Upper lobe of left lung (tissue), 6 donors: ENCODE data around the gene ADK. TPM values are rescaled to one million over a fixed set of nuclear protein-coding genes. Genes with fewer than 3 reads are reported as not detected.

Source experiments
- ATAC-seq, 2 donors: fragments of 200-7000 bp; cut with Tn5 transposase; one replicate each; pipeline ENCODE4 v1.9.1; 2022; ENCODE audit warnings: mild to moderate bottlenecking in 2 of 2, moderate library complexity in 2 of 2; ENCODE audit not compliant: low FRiP score in 2 of 2
- DNase-seq, 2 donors: peaks; one replicate each; pipeline ENCODE4 v3.0.0-alpha.2; 2019 to 2020
- H3K27ac ChIP-seq, 4 donors: fragments of 200-600 bp; sonication (generic); one replicate each; pipeline ENCODE4 v1.5.1; 2016 to 2019
- H3K27me3 ChIP-seq, 4 donors: fragments of 200-600 bp; sonication (generic); one replicate each; pipeline ENCODE4 v1.5.1; 2017 to 2019
- H3K36me3 ChIP-seq, 4 donors: fragments of 200-600 bp; sonication (generic); one replicate each; pipeline ENCODE4 v1.5.1; 2016 to 2019
- H3K4me1 ChIP-seq, 4 donors: fragments of 200-600 bp; sonication (generic); one replicate each; pipeline ENCODE4 v1.5.1; 2018 to 2019
- H3K4me3 ChIP-seq, 4 donors: fragments of 200-600 bp; sonication (generic); one replicate each; pipeline ENCODE4 v1.5.1; 2017 to 2019; ENCODE audit warnings: mild to moderate bottlenecking in 2 of 4, moderate library complexity in 1 of 4
- H3K9me3 ChIP-seq, 4 donors: fragments of 200-600 bp; sonication (generic); one replicate each; pipeline ENCODE4 v1.5.1; 2018 to 2019
- EP300 ChIP-seq, 4 donors: sonication (generic); formaldehyde crosslinking; IDR thresholded peaks; one replicate each; pipeline ENCODE4 v1.5.1; 2017; ENCODE audit warnings: antibody characterized with exemption in 4 of 4, control low read depth in 2 of 4
- POLR2A ChIP-seq, 4 donors: fragments of 450-650 bp; IDR thresholded peaks; one replicate each; pipeline ENCODE4 v1.5.1; 2016 to 2017; ENCODE audit warnings: antibody characterized with exemption in 4 of 4, mild to moderate bottlenecking in 2 of 4
- POLR2AphosphoS5 ChIP-seq, 2 donors: sonication (generic); formaldehyde crosslinking; IDR thresholded peaks; one replicate each; pipeline ENCODE4 v1.5.1; 2017; ENCODE audit warnings: antibody characterized with exemption in 2 of 2
- WGBS, 2 donors: methylation state at CpG; one replicate each; pipeline ENCODE4 v1.1.5; 2017 to 2018; 5-methylcytosine and 5-hydroxymethylcytosine counted together
- total RNA-seq, 6 donors: library from RNA; depleted of rRNA in 4 of 6; stranded (reverse); fragments of >200 nt in 4 of 6; gene quantifications; one replicate each; pipeline versions ENCODE4 v1.1.0 to v1.2.1, GENCODE V29; 2016 to 2021
- TF ChIP-seq, protein P1 (sequence below), 6 experiments: fragments of 450-650 bp in 4 of 6; fragments of 200-600 bp in 2 of 6; sonication (generic) in 2 of 6; IDR thresholded peaks; one replicate each; pipeline ENCODE4 v1.5.1; 2016 to 2019; ENCODE audit warnings: antibody characterized with exemption in 6 of 6
- donor health status: DM: no; HTN: no; CAD: no; lungs with moderate emphysema.
- donor health status: DM: no; HTN: yes; CAD: no; lungs with severe emphysema.

ADK gene
- total RNA-seq, 6 donors from 2014 or later: 27.9 to 123 (median 48.1) TPM

DNA sequence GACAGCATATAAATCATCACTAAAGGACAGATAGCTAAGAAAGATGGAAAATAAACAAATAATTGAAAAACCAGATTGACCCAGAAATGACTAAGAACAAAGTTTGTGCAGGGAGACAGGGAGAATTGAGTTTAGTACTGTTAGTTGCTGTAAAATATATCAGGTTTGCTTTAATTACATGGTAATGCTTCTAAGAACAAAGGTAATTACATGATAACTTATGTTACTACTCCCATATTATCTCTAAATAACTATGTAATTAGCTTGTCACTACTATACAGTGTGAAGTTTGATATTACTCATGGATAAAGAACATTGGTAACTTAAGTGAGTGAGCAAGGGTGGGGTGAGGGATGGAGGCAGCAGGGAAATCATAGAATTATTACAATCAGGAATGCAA lies 540.1 kb downstream of the ADK start:
- TF ChIP-seq, protein P1, sequence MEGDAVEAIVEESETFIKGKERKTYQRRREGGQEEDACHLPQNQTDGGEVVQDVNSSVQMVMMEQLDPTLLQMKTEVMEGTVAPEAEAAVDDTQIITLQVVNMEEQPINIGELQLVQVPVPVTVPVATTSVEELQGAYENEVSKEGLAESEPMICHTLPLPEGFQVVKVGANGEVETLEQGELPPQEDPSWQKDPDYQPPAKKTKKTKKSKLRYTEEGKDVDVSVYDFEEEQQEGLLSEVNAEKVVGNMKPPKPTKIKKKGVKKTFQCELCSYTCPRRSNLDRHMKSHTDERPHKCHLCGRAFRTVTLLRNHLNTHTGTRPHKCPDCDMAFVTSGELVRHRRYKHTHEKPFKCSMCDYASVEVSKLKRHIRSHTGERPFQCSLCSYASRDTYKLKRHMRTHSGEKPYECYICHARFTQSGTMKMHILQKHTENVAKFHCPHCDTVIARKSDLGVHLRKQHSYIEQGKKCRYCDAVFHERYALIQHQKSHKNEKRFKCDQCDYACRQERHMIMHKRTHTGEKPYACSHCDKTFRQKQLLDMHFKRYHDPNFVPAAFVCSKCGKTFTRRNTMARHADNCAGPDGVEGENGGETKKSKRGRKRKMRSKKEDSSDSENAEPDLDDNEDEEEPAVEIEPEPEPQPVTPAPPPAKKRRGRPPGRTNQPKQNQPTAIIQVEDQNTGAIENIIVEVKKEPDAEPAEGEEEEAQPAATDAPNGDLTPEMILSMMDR (IDR thresholded peaks at IDR 0.05): no peak
- TF ChIP-seq POLR2AphosphoS5 (IDR thresholded peaks at IDR 0.05) (no peak), POLR2A (IDR thresholded peaks at IDR 0.05) (no peak), EP300 (IDR thresholded peaks at IDR 0.05) (no peak)
- Histone ChIP-seq H3K4me3 (no peak overlapping the region), H3K4me1 (no peaks in the 10 kb centered on the region), H3K36me3 (no peaks in the 10 kb centered on the region), H3K27me3 (no peaks in the 10 kb centered on the region), H3K9me3 (no peaks in the 10 kb centered on the region), H3K27ac (no peak overlapping the region)
- DNase-seq (no peak), ATAC-seq (no peak)

DNA sequence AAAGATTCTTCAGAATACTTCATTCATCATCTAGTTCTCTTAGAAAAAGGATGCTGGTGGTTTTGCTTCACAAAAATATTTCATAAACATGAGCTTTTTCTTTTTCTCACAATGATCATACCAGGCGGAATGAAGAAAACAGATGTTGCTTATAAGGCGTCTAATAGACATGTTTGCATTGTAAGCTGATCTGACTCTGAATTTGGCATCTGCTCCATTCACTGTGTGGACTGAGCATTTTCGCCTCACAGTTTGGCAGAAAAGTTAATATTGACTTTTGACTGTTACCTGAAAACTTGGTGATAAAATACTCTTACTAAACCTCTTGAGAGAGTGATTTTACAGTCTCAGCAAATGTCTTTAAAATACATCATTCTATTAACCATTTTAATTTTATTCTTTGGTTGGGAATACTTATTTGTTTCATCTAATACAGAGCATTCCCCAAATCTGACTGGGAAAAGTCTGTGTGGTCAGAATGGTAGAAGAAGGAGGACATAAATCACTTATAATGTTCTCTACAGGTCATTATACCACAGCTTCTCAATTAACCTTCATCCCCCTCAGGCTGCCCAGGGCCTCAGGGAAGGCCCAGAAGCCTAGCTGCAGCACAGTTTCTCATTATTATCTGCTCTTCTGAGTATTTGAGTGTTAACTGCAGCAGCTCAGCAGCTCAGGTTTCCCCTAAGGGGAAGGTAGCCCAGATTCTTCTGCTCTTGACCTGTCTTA lies 553.8 kb downstream of the ADK start:
- ATAC-seq (no peak), DNase-seq (no peak)
- TF ChIP-seq EP300 (IDR thresholded peaks at IDR 0.05) (no peak), POLR2AphosphoS5 (IDR thresholded peaks at IDR 0.05) (no peak)
- WGBS, 2 donors: 51 to 72% methylated on average over 3 of the region's 3 CpGs
- Histone ChIP-seq H3K36me3 (peaks cover 0 to 6% (median 0%) of the 10 kb centered on the region in 4 donors), H3K4me1 (no peaks in the 10 kb centered on the region), H3K9me3 (no peaks in the 10 kb centered on the region), H3K4me3 (no peak overlapping the region), H3K27ac (no peak overlapping the region), H3K27me3 (no peaks in the 10 kb centered on the region)

DNA sequence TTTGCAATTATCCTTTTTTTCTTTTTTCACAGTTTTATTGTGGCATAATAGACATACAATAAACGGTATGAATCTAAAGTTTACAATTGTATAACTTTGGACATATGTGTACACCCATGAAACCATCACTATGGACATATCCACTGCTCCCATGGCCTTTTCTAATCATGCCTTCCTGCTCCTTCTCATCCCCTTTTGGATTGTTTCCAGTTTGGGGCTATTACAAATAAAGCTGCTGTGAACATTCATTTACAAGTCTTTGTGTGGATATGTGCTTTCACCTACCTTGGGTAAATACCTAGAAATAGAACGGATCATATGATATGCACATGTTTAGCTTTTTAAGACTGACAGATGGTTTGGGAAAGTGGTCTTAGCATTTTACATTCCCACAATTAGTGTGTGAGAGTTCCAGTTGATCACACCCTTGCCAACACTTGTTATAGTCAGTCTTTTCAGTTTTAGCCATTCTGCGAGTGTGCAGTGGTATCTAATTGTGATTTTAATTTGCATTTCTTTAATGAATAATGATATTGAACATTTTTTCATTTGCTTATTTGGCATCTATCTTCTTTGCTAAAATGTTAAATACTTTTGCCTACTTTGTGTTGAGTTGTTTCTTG lies 554.4 kb downstream of the ADK start:
- H3K27me3 ChIP-seq: no peaks in the 10 kb centered on the region
- no peak for ATAC-seq

DNA sequence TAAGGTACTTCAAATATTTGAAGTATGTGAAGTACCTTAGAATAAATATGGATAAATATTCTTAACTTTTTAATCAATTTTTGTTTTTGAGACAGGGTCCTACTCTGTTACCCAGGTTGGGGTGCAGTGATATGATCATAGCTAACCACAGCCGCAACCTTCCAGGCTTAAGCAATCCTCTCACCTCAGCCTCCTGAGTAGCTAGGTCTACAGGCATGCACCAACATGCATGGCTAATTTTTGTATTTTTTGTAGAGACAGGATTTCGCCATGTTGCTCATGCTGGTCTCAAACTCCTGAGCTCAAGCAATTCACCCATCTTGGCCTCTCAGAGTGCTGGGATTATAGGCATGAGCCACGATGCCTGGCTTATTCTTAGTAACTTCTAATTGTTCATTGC lies 555.9 kb downstream of the ADK start:
- WGBS, 2 donors: 93 to 94% methylated on average over 3 of the region's 3 CpGs
- H3K4me3 ChIP-seq: no peak overlapping the region
- no peaks in the 10 kb centered on the region for H3K27me3 ChIP-seq
- TF ChIP-seq, protein P1 (IDR thresholded peaks at IDR 0.05): no peak
- TF ChIP-seq POLR2AphosphoS5 (IDR thresholded peaks at IDR 0.05): no peak
- no peaks in the 10 kb centered on the region for H3K9me3 ChIP-seq
- H3K36me3 ChIP-seq: peaks cover 0 to 6% (median 0%) of the 10 kb centered on the region in 4 donors
- no peak for DNase-seq
- no peak overlapping the region for H3K27ac ChIP-seq
- ATAC-seq: no peak
- no peaks in the 10 kb centered on the region for H3K4me1 ChIP-seq

More for the DNA sequence above, 554.4 kb downstream of the ADK start:
- peaks cover 0 to 6% (median 0%) of the 10 kb centered on the region in 4 donors for H3K36me3 ChIP-seq
- H3K9me3 ChIP-seq: no peaks in the 10 kb centered on the region
- no peak for TF ChIP-seq POLR2AphosphoS5 (IDR thresholded peaks at IDR 0.05)
- TF ChIP-seq EP300 (IDR thresholded peaks at IDR 0.05): no peak
- no peak for TF ChIP-seq POLR2A (IDR thresholded peaks at IDR 0.05)
- TF ChIP-seq, protein P1 (IDR thresholded peaks at IDR 0.05): no peak
- no peak overlapping the region for H3K27ac ChIP-seq
- no peak for DNase-seq
- no peak overlapping the region for H3K4me3 ChIP-seq
- 86 to 90% methylated on average over 3 of the region's 3 CpGs for WGBS, 2 donors
- H3K4me1 ChIP-seq: no peaks in the 10 kb centered on the region

DNA sequence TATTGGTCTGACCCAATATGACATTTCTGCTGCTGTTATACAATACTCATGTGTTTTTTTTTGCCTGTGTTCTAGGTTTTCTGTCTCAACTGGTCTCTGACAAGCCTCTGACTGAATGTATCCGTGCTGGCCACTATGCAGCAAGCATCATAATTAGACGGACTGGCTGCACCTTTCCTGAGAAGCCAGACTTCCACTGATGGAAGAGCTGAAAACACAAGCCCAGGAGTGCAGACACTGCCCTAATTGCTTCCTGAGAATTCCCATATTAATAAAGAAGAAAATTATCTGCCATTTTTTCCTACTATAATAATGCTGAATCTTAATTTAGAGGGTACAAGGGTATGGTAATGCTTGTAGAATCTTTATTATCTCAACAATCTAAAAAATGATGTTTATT lies 557.2 kb downstream of the ADK start:
- Histone ChIP-seq H3K36me3 (peaks cover 0 to 6% (median 0%) of the 10 kb centered on the region in 4 donors), H3K9me3 (no peaks in the 10 kb centered on the region), H3K27me3 (no peaks in the 10 kb centered on the region), H3K27ac (no peak overlapping the region), H3K4me1 (no peaks in the 10 kb centered on the region), H3K4me3 (no peak overlapping the region)
- DNase-seq (no peak), ATAC-seq (no peak)
- 97 to 98% methylated on average over 2 of the region's 2 CpGs for WGBS, 2 donors
- TF ChIP-seq POLR2AphosphoS5 (IDR thresholded peaks at IDR 0.05) (no peak), POLR2A (IDR thresholded peaks at IDR 0.05) (no peak), EP300 (IDR thresholded peaks at IDR 0.05) (no peak)
- TF ChIP-seq, protein P1 (IDR thresholded peaks at IDR 0.05): no peak
